ENCODE results near the gene DPCD. TPM values are rescaled to one million over a fixed set of nuclear protein-coding genes. Genes with fewer than 3 reads are reported as not detected.

Gene DPCD
- polyA plus RNA-seq, 4 donors, result 4.2 to 18.3 (median 12.2) TPM

DNA sequence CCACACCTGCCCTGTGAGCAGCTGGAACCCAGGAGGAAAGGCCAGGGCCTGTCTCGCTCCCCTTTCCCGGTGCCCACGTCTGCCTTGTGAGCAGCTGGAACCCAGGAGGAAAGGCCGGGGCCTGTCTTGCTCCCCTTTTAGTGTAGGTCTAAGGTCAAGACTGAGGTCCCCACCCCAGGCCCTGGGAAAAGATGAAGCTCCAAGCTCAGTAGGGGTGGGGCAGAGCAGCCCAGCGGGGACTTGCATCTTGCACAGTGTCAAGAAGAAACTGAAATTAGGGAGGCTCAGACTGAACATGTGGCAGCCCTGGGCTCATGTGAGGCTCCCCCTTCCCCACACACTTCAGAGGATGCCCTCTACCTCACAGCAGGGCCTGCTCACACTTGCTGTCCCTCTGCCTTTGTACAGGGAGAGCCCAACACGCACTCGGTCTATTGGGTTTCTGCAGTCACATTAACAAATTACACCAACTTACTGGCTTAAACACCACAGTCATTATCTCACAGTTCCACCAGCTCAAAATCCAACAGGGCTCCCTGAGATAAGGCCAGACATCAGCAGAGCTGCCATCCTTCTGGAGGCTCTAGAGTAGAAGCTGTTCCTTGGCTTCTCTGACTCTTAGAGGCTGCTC is 12.4 kb upstream of the DPCD start:
- Histone ChIP-seq H3K4me1 (ENCODE audit: control insufficient read depth in 3 of 3, insufficient read depth in 2 of 3, low read depth in 1 of 3, low read length in 2 of 3) (peaks cover 0 to 5% (median 0%) of the 10 kb centered on the region in 3 donors), H3K27ac (ENCODE audit: low read depth in 1 of 3, low read length in 2 of 3) (no peak overlapping the region), H3K4me3 (ENCODE audit: low read depth in 1 of 3, low read length in 3 of 3) (no peak overlapping the region), H3K27me3 (ENCODE audit: control insufficient read depth in 3 of 3, insufficient read depth in 3 of 3, low read length in 3 of 3) (peaks cover 0 to 4% (median 0%) of the 10 kb centered on the region in 3 donors), H3K36me3 (ENCODE audit: control insufficient read depth in 3 of 3, insufficient read depth in 2 of 3, low read depth in 1 of 3, low read length in 3 of 3) (peaks cover 0 to 59% (median 11%) of the 10 kb centered on the region in 3 donors), H3K9me3 (ENCODE audit: control insufficient read depth in 2 of 2, insufficient read depth in 1 of 2, low read depth in 1 of 2, low read length in 1 of 2) (peaks cover 0 to 9% of the 10 kb centered on the region in 2 donors)
- DNase-seq, result no peak
- FAIRE-seq, result no peak
- WGBS, 3 donors, result 82 to 92% (median 88%) methylated on average over 6 to 7 of the region's 7 CpGs

DNA sequence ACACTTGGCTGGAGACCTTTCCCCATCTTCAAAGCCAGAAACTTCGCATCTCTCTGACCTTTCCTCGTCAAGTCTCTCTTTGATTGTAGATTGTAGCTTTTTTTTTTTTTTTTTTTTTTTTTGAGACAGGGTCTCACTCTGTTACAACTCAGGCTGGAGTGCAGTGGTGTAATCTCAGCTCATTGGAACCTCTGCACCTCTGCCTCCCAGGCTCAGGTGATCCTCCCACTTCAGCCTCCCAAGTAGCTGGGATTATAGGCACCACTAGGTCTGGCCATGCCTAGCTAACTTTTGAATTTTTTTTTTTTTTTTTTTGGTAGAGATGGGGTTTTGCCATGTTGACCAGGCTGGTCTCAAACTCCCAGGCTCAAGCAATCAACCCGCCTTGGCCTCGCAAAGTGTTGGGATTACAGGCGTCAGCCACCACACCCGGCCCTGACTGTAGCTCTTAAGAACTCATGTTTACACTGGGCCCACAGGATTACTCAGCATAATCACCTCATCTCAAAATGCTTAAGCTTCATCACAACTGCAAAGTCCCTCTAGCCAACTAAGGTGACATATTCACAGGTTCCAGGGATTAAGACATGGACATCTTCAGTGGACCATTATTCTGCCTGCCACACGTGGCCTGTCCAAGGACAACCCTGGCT is 11.8 kb upstream of the DPCD start:
- Histone ChIP-seq H3K27ac (ENCODE audit: low read depth in 1 of 3, low read length in 2 of 3) (no peak overlapping the region), H3K4me3 (ENCODE audit: low read depth in 1 of 3, low read length in 3 of 3) (no peak overlapping the region), H3K27me3 (ENCODE audit: control insufficient read depth in 3 of 3, insufficient read depth in 3 of 3, low read length in 3 of 3) (no peaks in the 10 kb centered on the region), H3K36me3 (ENCODE audit: control insufficient read depth in 3 of 3, insufficient read depth in 2 of 3, low read depth in 1 of 3, low read length in 3 of 3) (peaks cover 0 to 66% (median 11%) of the 10 kb centered on the region in 3 donors), H3K4me1 (ENCODE audit: control insufficient read depth in 3 of 3, insufficient read depth in 2 of 3, low read depth in 1 of 3, low read length in 2 of 3) (no peaks in the 10 kb centered on the region), H3K9me3 (ENCODE audit: control insufficient read depth in 2 of 2, insufficient read depth in 1 of 2, low read depth in 1 of 2, low read length in 1 of 2) (peaks cover 0 to 9% of the 10 kb centered on the region in 2 donors)
- WGBS, 3 donors, result 85 to 92% (median 88%) methylated on average over 7 of the region's 7 CpGs
- FAIRE-seq (no peak), DNase-seq (no peak)

DNA sequence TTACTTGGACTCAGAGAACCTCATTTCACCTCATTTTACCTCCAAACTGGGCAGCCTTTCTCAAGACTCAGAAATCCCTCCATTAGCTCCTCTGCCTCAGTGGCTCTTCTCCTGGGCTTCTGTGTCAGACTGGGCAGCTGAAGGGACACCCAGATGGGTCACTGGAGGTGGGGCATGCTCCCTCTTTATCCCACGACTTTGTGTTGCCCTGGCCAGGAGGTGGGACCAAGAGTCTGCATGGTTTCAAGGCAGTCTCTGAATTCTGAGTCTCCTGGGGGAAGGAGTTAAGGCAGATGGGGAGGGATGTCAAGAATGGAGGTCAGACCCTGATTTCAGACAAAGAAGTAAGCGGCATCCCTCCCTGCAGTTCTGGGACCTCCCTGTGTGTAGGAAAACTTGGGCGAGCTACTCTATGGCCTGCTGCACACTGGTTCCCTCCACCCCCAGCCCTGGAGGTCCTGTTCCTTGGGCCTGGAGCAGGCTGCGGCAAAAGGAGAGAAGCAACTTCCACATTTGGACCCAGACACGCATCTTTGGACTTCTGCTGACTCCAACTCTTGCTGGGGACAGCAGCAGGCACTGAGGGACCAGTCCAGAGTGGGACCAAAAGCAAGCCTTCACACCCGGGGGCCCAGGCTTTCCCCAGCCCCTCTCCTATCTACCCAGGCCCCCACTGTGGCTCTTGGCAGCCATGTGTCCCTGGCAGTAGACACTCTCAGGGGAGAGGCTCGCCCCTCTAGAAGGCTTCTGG is 10.8 kb upstream of the DPCD start:
- DNase-seq (no peak), FAIRE-seq (no peak)
- WGBS, 3 donors, result 89 to 91% (median 90%) methylated on average over 7 of the region's 7 CpGs
- Histone ChIP-seq H3K27me3 (ENCODE audit: control insufficient read depth in 3 of 3, insufficient read depth in 3 of 3, low read length in 3 of 3) (no peaks in the 10 kb centered on the region), H3K4me3 (ENCODE audit: low read depth in 1 of 3, low read length in 3 of 3) (no peak overlapping the region), H3K4me1 (ENCODE audit: control insufficient read depth in 3 of 3, insufficient read depth in 2 of 3, low read depth in 1 of 3, low read length in 2 of 3) (no peaks in the 10 kb centered on the region), H3K9me3 (ENCODE audit: control insufficient read depth in 2 of 2, insufficient read depth in 1 of 2, low read depth in 1 of 2, low read length in 1 of 2) (peaks cover 0 to 9% of the 10 kb centered on the region in 2 donors), H3K27ac (ENCODE audit: low read depth in 1 of 3, low read length in 2 of 3) (no peak overlapping the region), H3K36me3 (ENCODE audit: control insufficient read depth in 3 of 3, insufficient read depth in 2 of 3, low read depth in 1 of 3, low read length in 3 of 3) (peaks cover 0 to 72% (median 11%) of the 10 kb centered on the region in 3 donors)

DNA sequence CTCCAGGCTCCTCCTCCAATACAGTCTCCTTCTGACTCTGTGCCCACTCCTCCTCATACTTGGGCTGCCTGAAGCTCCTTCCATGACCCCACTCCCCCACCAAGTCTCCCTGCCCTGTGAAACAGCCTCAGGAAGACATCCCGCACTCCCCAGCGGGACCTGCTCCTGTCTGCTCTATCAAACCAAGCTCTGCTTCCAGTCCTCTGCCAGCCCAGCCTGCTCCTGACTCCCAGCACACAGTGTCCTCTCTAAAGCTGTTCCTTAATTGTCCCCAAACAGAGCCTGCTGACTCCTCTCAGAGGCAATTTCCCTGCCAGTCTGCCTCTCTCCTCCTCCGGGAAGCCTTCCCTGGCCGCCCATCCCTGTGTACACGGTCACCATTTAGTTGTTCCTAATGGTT is 9.9 kb upstream of the DPCD start:
- no peak for FAIRE-seq
- DNase-seq, result no peak
- Histone ChIP-seq H3K27me3 (ENCODE audit: control insufficient read depth in 3 of 3, insufficient read depth in 3 of 3, low read length in 3 of 3) (no peaks in the 10 kb centered on the region), H3K36me3 (ENCODE audit: control insufficient read depth in 3 of 3, insufficient read depth in 2 of 3, low read depth in 1 of 3, low read length in 3 of 3) (peaks cover 4 to 78% (median 11%) of the 10 kb centered on the region in 3 donors), H3K27ac (ENCODE audit: low read depth in 1 of 3, low read length in 2 of 3) (no peak overlapping the region), H3K4me1 (ENCODE audit: control insufficient read depth in 3 of 3, insufficient read depth in 2 of 3, low read depth in 1 of 3, low read length in 2 of 3) (no peaks in the 10 kb centered on the region), H3K9me3 (ENCODE audit: control insufficient read depth in 2 of 2, insufficient read depth in 1 of 2, low read depth in 1 of 2, low read length in 1 of 2) (peaks cover 0 to 2% of the 10 kb centered on the region in 2 donors), H3K4me3 (ENCODE audit: low read depth in 1 of 3, low read length in 3 of 3) (no peak overlapping the region)
- WGBS, 3 donors, result 84 to 91% (median 85%) methylated on average over 5 of the region's 5 CpGs

DNA sequence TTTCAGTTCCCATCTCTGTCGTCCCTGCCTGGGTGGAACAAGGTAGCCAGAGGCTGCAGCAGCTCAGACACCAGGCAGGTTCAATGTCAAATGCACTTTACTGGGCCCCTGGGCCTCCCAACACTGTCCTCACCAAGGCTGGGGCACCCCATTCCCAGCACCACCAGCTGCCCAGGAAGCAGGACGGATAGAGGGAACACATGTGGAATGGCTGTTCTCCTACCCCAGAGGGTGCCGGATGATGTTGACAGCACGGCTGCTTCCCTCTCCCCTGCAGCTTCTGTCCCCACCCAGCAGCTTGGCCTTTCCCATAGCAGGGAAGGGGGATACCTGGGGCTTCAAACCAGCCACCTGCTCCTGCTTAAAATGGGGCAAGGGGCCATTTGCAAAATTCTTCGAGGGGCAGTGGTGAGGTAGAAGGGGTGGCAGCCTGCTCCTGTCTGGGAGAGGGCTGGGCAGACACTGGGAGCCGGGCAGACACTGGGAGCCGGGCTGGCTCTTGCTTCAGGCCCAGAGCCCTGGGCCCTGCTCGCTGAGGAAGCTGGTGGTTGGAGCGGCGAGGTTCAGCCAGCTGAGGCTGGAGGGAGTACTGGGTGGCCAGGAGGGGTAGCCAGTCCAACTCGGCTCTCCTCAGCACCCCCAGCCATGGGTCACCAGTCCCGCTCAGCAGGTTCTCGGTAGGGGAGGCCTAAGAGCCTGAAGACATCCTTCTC is 9.2 kb upstream of the DPCD start:
- no peaks in the 10 kb centered on the region for H3K9me3 ChIP-seq (ENCODE audit: control insufficient read depth in 2 of 2, insufficient read depth in 1 of 2, low read depth in 1 of 2, low read length in 1 of 2)
- FAIRE-seq, result no peak
- H3K4me1 ChIP-seq (ENCODE audit: control insufficient read depth in 3 of 3, insufficient read depth in 2 of 3, low read depth in 1 of 3, low read length in 2 of 3), result no peaks in the 10 kb centered on the region
- 93 to 95% (median 93%) methylated on average over 11 to 13 of the region's 13 CpGs for WGBS, 3 donors
- no peak overlapping the region for H3K4me3 ChIP-seq (ENCODE audit: low read depth in 1 of 3, low read length in 3 of 3)
- H3K36me3 ChIP-seq (ENCODE audit: control insufficient read depth in 3 of 3, insufficient read depth in 2 of 3, low read depth in 1 of 3, low read length in 3 of 3), result peaks cover 6 to 80% (median 11%) of the 10 kb centered on the region in 3 donors
- H3K27me3 ChIP-seq (ENCODE audit: control insufficient read depth in 3 of 3, insufficient read depth in 3 of 3, low read length in 3 of 3), result no peaks in the 10 kb centered on the region
- no peak overlapping the region for H3K27ac ChIP-seq (ENCODE audit: low read depth in 1 of 3, low read length in 2 of 3)
- no peak for DNase-seq

DNA sequence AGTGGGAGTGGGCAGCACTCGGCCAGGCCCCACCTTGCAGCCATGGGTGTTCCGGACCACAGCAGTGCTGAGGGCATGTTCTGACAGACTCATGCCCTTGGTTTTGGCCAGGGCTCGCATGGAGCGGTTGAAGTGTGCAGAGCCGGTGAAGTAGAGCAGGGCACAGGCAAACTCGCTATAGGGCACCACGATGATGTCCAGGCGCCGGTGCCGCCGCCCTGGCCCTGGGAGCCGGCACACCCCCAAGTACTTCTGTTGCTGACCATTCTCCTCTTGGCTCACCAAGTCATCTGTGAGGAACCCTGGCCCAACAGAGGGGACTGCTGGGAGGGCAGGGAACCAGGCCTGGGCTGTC is 8.6 kb upstream of the DPCD start:
- Histone ChIP-seq H3K27ac (ENCODE audit: low read depth in 1 of 3, low read length in 2 of 3) (no peak overlapping the region), H3K9me3 (ENCODE audit: control insufficient read depth in 2 of 2, insufficient read depth in 1 of 2, low read depth in 1 of 2, low read length in 1 of 2) (no peaks in the 10 kb centered on the region), H3K4me3 (ENCODE audit: low read depth in 1 of 3, low read length in 3 of 3) (no peak overlapping the region), H3K36me3 (ENCODE audit: control insufficient read depth in 3 of 3, insufficient read depth in 2 of 3, low read depth in 1 of 3, low read length in 3 of 3) (peaks cover 7 to 80% (median 11%) of the 10 kb centered on the region in 3 donors), H3K4me1 (ENCODE audit: control insufficient read depth in 3 of 3, insufficient read depth in 2 of 3, low read depth in 1 of 3, low read length in 2 of 3) (no peaks in the 10 kb centered on the region), H3K27me3 (ENCODE audit: control insufficient read depth in 3 of 3, insufficient read depth in 3 of 3, low read length in 3 of 3) (no peaks in the 10 kb centered on the region)
- FAIRE-seq (no peak), DNase-seq (no peak)
- WGBS, 3 donors, result 96 to 98% (median 97%) methylated on average over 12 of the region's 12 CpGs

DNA sequence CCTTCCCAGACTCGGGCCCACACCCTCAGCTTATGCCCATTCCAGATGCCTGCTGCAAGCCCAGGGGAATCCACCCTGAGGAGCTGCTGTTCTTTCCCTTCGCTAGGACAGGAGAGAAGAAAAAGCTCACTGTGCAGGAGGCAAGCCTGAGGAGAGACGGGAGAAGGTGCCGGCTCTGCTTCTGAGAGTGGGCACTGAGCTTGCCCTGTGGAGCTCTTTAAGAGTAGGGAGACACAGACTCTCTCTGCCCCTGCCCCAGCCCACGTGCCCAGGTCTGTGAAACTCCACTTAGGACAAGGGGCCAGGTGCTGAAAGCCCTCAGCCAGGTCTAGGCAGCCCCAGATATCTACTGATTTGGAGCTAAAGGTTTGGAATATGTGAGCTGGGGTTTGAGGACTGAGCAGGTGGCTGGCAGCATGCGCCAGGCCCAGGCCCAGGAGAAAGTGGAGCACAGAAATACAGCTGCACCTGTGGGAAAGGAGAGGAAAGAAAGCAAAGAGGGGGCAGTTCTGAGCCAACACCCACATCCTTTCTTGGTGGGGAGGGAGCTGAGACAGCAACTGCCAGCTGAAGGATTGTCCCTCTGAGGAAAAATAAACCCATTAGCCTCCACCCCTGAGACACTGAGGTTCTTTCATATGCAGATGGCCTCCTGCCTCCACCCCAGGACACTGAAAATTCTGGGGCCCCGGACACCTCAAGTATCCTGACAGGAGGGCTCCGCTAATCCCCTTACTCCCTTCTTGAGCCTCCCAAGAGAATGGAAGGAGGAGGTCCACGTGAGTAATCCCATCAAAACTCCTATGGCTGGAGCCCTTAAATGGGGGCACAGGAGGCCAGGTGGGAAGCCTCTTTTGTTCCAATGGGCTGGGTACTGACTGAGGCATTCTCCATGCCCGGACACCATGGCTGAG is 7.4 kb upstream of the DPCD start:
- WGBS, 3 donors, result 87 to 95% (median 92%) methylated on average over 10 of the region's 10 CpGs
- Histone ChIP-seq H3K9me3 (ENCODE audit: control insufficient read depth in 2 of 2, insufficient read depth in 1 of 2, low read depth in 1 of 2, low read length in 1 of 2) (no peaks in the 10 kb centered on the region), H3K27me3 (ENCODE audit: control insufficient read depth in 3 of 3, insufficient read depth in 3 of 3, low read length in 3 of 3) (no peaks in the 10 kb centered on the region), H3K27ac (ENCODE audit: low read depth in 1 of 3, low read length in 2 of 3) (no peak overlapping the region), H3K36me3 (ENCODE audit: control insufficient read depth in 3 of 3, insufficient read depth in 2 of 3, low read depth in 1 of 3, low read length in 3 of 3) (peaks cover 8 to 82% (median 11%) of the 10 kb centered on the region in 3 donors), H3K4me1 (ENCODE audit: control insufficient read depth in 3 of 3, insufficient read depth in 2 of 3, low read depth in 1 of 3, low read length in 2 of 3) (no peaks in the 10 kb centered on the region), H3K4me3 (ENCODE audit: low read depth in 1 of 3, low read length in 3 of 3) (no peak overlapping the region)
- DNase-seq (no peak), FAIRE-seq (no peak)
